Mammary epithelial cell (primary cell): ENCODE measurements around the gene ST6GALNAC4.

Experiments
- EZH2 ChIP-seq: IDR thresholded peaks from 2 replicates; pipeline ENCODE4 v1.6.1; 2012; ENCODE audit warnings: low read length, inconsistent platforms, borderline replicate concordance
- TF ChIP-seq, protein P1 (sequence below), 2 donors: IDR thresholded peaks in 1 of 2; conservative IDR thresholded peaks in 1 of 2; 2 replicates each; pipeline ENCODE4 v1.5.1; 2011 to 2012; ENCODE audit warnings: inconsistent platforms in 2 of 2, low read length in 2 of 2, mild to moderate bottlenecking in 2 of 2, control low read depth in 1 of 2, low read depth in 1 of 2; ENCODE audit not compliant: insufficient read depth in 1 of 2; ENCODE audit errors: extremely low read depth in 1 of 2

DNA sequence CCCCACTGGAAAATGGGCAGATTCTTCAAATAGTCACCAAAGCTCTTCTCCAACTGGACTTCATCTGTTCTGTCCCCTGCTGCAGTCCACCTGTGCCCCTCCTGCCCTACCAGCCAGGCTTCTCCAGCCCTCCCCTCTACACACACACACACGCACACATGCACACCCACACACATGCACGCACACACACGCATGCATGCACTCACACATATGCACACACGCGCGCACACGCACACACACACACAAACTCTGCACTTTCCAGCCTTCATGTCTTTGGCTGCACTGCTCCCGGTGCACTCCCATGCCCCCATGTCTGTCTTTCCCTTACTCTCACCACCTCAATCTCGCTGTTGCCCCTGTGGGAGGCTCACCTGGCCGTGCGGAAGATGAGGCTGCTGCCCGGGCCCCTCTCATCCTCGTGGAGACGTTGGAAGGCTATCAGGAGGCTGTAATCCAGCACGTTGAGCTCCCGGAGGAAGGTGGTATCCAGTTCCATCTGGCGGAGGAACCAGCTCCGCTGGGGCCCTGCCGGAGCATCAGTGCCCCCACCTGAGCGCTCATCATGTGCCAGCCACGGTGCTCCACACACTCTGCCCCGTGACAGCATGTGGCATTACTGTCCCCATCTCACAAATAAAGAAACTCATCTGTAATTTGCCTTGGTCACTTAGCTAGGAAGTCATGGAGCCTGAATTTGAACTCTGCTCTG lies 8.0 kb upstream of the ST6GALNAC4 start:
- TF ChIP-seq, protein P1, sequence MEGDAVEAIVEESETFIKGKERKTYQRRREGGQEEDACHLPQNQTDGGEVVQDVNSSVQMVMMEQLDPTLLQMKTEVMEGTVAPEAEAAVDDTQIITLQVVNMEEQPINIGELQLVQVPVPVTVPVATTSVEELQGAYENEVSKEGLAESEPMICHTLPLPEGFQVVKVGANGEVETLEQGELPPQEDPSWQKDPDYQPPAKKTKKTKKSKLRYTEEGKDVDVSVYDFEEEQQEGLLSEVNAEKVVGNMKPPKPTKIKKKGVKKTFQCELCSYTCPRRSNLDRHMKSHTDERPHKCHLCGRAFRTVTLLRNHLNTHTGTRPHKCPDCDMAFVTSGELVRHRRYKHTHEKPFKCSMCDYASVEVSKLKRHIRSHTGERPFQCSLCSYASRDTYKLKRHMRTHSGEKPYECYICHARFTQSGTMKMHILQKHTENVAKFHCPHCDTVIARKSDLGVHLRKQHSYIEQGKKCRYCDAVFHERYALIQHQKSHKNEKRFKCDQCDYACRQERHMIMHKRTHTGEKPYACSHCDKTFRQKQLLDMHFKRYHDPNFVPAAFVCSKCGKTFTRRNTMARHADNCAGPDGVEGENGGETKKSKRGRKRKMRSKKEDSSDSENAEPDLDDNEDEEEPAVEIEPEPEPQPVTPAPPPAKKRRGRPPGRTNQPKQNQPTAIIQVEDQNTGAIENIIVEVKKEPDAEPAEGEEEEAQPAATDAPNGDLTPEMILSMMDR (conservative IDR thresholded peaks at IDR 0.05 in 1 of 2, IDR thresholded peaks at IDR 0.05 in 1 of 2; ENCODE audit: extremely low read depth in 1 of 2, insufficient read depth in 1 of 2, low read depth in 1 of 2, low read length in 2 of 2) = no peak
- no peak for TF ChIP-seq EZH2
